Measurements from ENCODE around the gene UBE4B.
"Not testable (repeated sequence)": the region's sequence is repeated elsewhere in the genome, so short reads cannot be mapped to it uniquely, and the experiment has no call there.

Gene UBE4B

GRCh38 chr1:9993561-9994075 is 39.1 kb upstream of the UBE4B start:
- no peak overlapping the region for H2AFZ ChIP-seq (ENCODE audit: low read length)

DNA sequence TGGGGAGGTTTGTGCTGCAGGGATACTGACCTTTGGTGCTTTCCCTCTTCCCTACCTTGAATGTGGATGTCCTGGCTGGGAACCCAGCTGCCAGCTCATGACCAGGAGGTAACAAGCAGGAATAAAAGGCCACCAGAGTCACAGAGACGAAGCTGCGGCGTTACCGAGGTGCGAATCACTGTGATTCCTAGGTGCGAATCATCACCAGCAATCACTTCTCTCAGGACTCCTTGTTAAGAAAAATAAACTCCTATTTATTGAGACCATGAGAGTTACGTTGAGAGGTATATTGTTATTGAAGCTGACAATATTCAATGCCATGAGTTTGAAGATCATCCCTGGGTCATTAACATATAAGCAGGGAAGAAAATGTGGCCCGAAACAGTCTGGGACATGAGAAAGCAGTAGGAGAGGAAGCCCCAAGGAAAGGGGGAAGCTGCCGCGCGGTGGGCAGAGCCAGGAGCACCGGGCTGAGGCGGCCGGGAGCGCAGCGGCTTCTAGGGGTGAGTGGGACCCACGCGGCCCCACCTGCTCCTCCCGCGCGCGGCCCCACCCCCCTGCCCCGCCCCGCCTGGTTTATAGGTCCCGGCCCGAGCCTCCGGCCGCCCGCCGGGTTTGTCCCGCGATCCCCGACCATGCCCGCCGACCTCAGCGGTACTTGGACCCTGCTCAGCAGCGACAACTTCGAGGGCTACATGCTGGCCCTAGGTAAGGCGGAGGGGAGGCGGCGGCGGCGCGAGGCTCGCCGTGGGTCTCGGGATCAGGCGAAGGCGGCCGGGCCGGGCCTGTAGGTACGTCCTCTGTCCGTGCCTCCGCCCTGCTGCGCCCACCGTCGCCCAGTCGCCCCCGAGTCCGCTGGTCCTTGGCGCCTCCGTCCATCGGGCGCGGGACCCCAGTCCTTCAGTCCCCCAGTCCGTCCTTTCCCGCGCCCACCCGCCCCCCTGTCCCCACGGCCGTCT is 35.9 kb upstream of the UBE4B start, which contains the start of gene RBP7:
Gene RBP7 (plus strand): TSS at position 605 of the 959 bp plus-strand sequence. CDS start 31 bp downstream, at position 636.
- no peaks in the 10 kb centered on the region; the same call in 1 of the 2 replicates for H3F3A ChIP-seq (ENCODE audit: insufficient read depth, low read length)
- no peak within 1 kb of the TSS for H3K9ac ChIP-seq (ENCODE audit: low read length)
- H3K4me3 ChIP-seq (ENCODE audit: low read length): no peak within 1 kb of the TSS
- no peaks in the 10 kb centered on the region for H3K27me3 ChIP-seq (replicated peaks; ENCODE audit: insufficient read depth, low read length)
- H4K20me1 ChIP-seq (ENCODE audit: insufficient read depth, low read length): no peaks in the 10 kb centered on the region
- no peak for DNase-seq
- H2AFZ ChIP-seq (ENCODE audit: low read length): no peak within 1 kb of the TSS
- H3K36me3 ChIP-seq (replicated peaks; ENCODE audit: insufficient read depth, low read length): no peaks in the 10 kb centered on the region
- no peaks in the 10 kb centered on the region for H3K79me2 ChIP-seq (ENCODE audit: low read length)
- H3K27ac ChIP-seq (ENCODE audit: low read length): no peak within 1 kb of the TSS
- H3K9me3 ChIP-seq (replicated peaks; ENCODE audit: insufficient read depth, low read length): no peaks in the 10 kb centered on the region
- TF ChIP-seq EZH2 (optimal IDR thresholded peaks at IDR 0.05; ENCODE audit: low read depth, low read length): no peak
- TF ChIP-seq, protein P1, sequence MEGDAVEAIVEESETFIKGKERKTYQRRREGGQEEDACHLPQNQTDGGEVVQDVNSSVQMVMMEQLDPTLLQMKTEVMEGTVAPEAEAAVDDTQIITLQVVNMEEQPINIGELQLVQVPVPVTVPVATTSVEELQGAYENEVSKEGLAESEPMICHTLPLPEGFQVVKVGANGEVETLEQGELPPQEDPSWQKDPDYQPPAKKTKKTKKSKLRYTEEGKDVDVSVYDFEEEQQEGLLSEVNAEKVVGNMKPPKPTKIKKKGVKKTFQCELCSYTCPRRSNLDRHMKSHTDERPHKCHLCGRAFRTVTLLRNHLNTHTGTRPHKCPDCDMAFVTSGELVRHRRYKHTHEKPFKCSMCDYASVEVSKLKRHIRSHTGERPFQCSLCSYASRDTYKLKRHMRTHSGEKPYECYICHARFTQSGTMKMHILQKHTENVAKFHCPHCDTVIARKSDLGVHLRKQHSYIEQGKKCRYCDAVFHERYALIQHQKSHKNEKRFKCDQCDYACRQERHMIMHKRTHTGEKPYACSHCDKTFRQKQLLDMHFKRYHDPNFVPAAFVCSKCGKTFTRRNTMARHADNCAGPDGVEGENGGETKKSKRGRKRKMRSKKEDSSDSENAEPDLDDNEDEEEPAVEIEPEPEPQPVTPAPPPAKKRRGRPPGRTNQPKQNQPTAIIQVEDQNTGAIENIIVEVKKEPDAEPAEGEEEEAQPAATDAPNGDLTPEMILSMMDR (IDR thresholded peaks at IDR 0.05; ENCODE audit: low read length): no peak
- H3K9me2 ChIP-seq (replicated peaks; ENCODE audit: insufficient read depth, low read length): no peaks in the 10 kb centered on the region
- H3K4me1 ChIP-seq (ENCODE audit: low read length): no peaks in the 10 kb centered on the region
- no peak within 1 kb of the TSS for H3K4me2 ChIP-seq (ENCODE audit: low read depth, low read length)

More at GRCh38 chr1:9993561-9994075, 39.1 kb upstream of the UBE4B start:
- Histone ChIP-seq H4K20me1 (ENCODE audit: insufficient read depth, low read length) (no peaks in the 10 kb centered on the region), H3K9ac (ENCODE audit: low read length) (no peak overlapping the region), H3K4me1 (ENCODE audit: low read length) (peaks cover 22% of the 10 kb centered on the region), H3K27ac (ENCODE audit: low read length) (no peak overlapping the region), H3K4me2 (ENCODE audit: low read depth, low read length) (no peak overlapping the region), H3K4me3 (ENCODE audit: low read length) (no peak overlapping the region), H3K27me3 (replicated peaks; ENCODE audit: insufficient read depth, low read length) (no peaks in the 10 kb centered on the region), H3K36me3 (replicated peaks; ENCODE audit: insufficient read depth, low read length) (no peaks in the 10 kb centered on the region), H3K9me2 (replicated peaks; ENCODE audit: insufficient read depth, low read length) (no peaks in the 10 kb centered on the region), H3F3A (ENCODE audit: insufficient read depth, low read length) (peaks cover 9% of the 10 kb centered on the region), H3K79me2 (ENCODE audit: low read length) (no peaks in the 10 kb centered on the region), H3K9me3 (replicated peaks; ENCODE audit: insufficient read depth, low read length) (no peaks in the 10 kb centered on the region)
- TF ChIP-seq EZH2phosphoT487 (IDR thresholded peaks at IDR 0.05; ENCODE audit: low read length) (no peak), EZH2 (optimal IDR thresholded peaks at IDR 0.05; ENCODE audit: low read depth, low read length) (no peak)
- TF ChIP-seq, protein P1 (IDR thresholded peaks at IDR 0.05; ENCODE audit: low read length): no peak
- DNase-seq: no peak

DNA sequence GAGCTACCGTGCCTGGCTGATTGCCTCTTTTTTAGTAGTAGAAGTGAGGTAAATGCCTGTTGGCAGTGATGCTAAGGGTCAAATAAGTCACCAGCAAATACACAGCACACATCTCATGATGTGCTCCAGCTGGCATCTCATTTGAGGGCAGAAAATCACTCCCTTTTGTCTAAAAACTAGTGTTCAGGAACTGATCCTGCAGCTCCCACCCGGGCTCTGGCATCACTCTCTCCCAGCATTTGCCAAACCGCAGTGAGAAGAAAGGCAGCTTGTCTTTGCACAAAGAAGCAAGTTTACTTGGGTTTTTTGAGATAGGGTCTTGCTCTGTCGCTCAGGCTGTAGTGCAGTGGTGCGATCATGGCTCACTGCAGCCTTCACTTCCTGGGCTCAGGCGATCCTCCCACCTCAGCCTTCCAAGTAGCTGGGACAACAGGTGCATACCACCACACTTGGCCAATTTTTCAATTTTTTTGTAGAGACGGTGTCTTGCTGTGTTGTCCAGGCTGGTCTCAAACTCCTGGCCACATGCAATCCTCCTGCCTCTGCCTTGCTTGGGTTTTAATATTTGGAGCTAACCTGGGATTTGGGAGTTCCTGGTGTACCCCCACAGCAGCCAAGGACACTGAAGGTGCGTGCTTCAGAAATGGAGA is 31.6 kb upstream of the UBE4B start:
- DNase-seq: no peak
- no peaks in the 10 kb centered on the region for H3F3A ChIP-seq (ENCODE audit: insufficient read depth, low read length)
- no peaks in the 10 kb centered on the region for H3K4me1 ChIP-seq (ENCODE audit: low read length)
- no peak overlapping the region for H3K4me2 ChIP-seq (ENCODE audit: low read depth, low read length)
- no peaks in the 10 kb centered on the region for H3K79me2 ChIP-seq (ENCODE audit: low read length)
- no peak overlapping the region for H3K9ac ChIP-seq (ENCODE audit: low read length)
- no peak for TF ChIP-seq EZH2 (optimal IDR thresholded peaks at IDR 0.05; ENCODE audit: low read depth, low read length)
- TF ChIP-seq, protein P1 (IDR thresholded peaks at IDR 0.05; ENCODE audit: low read length): no peak
- TF ChIP-seq EZH2phosphoT487 (IDR thresholded peaks at IDR 0.05; ENCODE audit: low read length): no peak
- H3K27me3 ChIP-seq (replicated peaks; ENCODE audit: insufficient read depth, low read length): no peaks in the 10 kb centered on the region
- no peaks in the 10 kb centered on the region for H3K9me2 ChIP-seq (replicated peaks; ENCODE audit: insufficient read depth, low read length)
- H3K4me3 ChIP-seq (ENCODE audit: low read length): no peak overlapping the region
- H3K36me3 ChIP-seq (replicated peaks; ENCODE audit: insufficient read depth, low read length): no peaks in the 10 kb centered on the region
- no peaks in the 10 kb centered on the region for H4K20me1 ChIP-seq (ENCODE audit: insufficient read depth, low read length)
- no peak overlapping the region for H2AFZ ChIP-seq (ENCODE audit: low read length)
- H3K27ac ChIP-seq (ENCODE audit: low read length): no peak overlapping the region
- no peaks in the 10 kb centered on the region for H3K9me3 ChIP-seq (replicated peaks; ENCODE audit: insufficient read depth, low read length)

GRCh38 chr1:10005248-10005647 is 27.5 kb upstream of the UBE4B start:
- H3K9ac ChIP-seq (ENCODE audit: low read length); H3K9me3 ChIP-seq (replicated peaks; ENCODE audit: insufficient read depth, low read length); DNase-seq; H3K79me2 ChIP-seq (ENCODE audit: low read length); H3K27me3 ChIP-seq (replicated peaks; ENCODE audit: insufficient read depth, low read length); H3K4me1 ChIP-seq (ENCODE audit: low read length); H3K4me2 ChIP-seq (ENCODE audit: low read depth, low read length); H3K4me3 ChIP-seq (ENCODE audit: low read length); H2AFZ ChIP-seq (ENCODE audit: low read length); H3F3A ChIP-seq (ENCODE audit: insufficient read depth, low read length); H3K9me2 ChIP-seq (replicated peaks; ENCODE audit: insufficient read depth, low read length); H3K27ac ChIP-seq (ENCODE audit: low read length); H4K20me1 ChIP-seq (ENCODE audit: insufficient read depth, low read length); H3K36me3 ChIP-seq (replicated peaks; ENCODE audit: insufficient read depth, low read length): not testable (repeated sequence)

Measured in MM.1S (cell line).